Erythroblast (primary cell): ENCODE measurements around the gene COQ9.

Experiments
- DNase-seq, 2 experiments: peaks; one replicate each; lab custom pipeline; 2025; lab: John Stamatoyannopoulos, UW
- GATA1 ChIP-seq: IDR thresholded peaks from 2 replicates; pipeline ENCODE4 v1.6.1; 2011; ENCODE audit warnings: low read depth, mild to moderate bottlenecking, control low read depth, low read length, moderate library complexity
- POLR2A ChIP-seq: IDR thresholded peaks from 2 replicates; pipeline ENCODE4 v1.6.1; 2011; ENCODE audit warnings: mild to moderate bottlenecking, low read length

Gene COQ9

DNA sequence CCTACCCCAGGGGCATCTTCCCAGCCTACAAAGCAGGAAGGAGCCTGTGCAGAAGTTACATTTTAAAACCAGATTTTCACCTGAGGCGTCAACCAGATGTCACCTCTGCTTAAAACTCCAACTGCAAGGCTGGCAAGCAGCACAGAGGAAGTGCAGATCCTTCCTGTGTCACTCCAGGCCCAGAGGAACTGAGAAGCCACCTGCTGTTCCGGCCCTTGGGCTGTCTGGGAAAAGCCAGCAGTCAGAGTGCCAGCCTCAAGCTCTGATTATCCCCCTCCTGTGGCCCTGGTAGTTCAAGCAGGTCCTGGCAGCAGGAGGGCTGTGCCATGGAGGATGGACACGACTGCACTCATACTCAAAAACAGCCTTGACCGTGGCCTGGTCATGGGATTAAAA, 25.4 kb downstream of the COQ9 start:
- TF ChIP-seq GATA1 (no peak), POLR2A (no peak)
- DNase-seq = no peak

GRCh38 chr16:57473176-57473840, 26.0 kb downstream of the COQ9 start:
- DNase-seq = no peak
- TF ChIP-seq GATA1 (no peak), POLR2A (peak; percentile 23)

DNA sequence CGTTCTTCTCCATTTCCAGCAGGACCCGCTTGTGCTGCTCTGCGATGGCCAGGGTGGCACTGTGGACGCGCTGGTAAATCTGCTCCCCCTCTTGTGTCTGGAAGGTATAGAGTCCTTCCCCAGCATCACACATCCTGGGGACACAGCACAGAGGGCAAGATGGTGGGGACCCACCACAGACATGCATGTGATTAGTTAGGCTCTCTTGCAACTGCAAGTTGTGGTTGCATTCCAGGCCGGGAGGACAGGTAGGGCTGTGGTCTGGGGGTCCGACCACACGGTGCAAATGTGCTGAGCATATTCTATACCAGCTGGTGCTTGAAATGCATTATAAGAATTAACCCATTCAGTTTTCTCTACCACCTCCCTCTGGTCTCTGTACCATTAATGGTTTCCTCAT, 26.6 kb downstream of the COQ9 start:
- no peak for DNase-seq
- no peak for TF ChIP-seq POLR2A
- no peak for TF ChIP-seq GATA1

DNA sequence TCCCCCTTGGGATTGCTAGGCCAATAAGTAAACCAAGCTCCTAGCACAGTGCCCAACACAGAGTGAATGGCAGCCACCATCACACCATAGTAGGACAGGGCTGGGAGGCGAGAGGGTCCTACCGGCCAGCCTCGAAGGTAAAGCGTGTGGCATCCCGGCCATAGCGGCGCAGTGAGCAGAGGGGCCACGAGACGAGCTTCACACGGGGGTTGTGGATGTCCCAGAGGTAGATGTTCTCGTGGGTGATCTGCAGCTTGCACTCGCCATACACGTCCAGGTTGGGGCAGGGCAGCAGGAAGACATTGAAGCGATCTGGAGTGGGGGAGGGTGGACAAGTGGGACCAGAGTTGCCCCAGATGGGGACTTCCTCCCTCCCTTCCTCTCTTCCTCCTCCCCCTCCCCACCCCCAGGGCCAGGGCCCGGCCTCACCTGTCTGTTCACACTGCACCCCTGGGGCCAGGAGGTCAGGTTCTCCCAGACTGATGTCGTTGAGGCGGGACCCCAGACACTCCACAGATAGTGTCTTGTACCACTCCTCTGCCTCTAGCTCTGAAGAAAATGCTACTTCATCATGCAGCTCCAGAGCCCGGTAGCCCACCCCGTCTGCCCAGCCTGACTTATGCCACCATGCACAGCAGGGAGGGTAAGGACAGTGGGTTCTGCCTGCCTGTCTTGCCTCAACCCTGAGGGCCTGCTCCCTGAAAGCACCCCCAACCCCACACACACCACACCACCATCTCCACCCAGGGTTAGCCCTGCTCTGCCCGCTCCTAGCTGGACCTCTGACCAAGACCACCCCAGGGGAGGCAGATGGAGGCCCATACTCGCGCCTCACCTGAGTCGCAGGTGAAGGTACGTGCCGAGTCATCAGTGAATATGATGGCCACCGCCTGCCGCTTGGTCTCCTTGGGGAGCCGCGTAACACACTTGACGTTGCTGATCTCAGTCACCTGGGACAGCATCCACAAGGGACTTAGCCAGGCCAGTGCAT, 27.7 kb downstream of the COQ9 start:
- TF ChIP-seq POLR2A = no peak
- no peak for TF ChIP-seq GATA1
- no peak for DNase-seq

- TF ChIP-seq GATA1 = no peak
- no peak for TF ChIP-seq POLR2A
- peak; percentile 56 to 61 for DNase-seq
Observed at GRCh38 chr16:57475711-57476339, 28.5 kb downstream of the COQ9 start.

DNA sequence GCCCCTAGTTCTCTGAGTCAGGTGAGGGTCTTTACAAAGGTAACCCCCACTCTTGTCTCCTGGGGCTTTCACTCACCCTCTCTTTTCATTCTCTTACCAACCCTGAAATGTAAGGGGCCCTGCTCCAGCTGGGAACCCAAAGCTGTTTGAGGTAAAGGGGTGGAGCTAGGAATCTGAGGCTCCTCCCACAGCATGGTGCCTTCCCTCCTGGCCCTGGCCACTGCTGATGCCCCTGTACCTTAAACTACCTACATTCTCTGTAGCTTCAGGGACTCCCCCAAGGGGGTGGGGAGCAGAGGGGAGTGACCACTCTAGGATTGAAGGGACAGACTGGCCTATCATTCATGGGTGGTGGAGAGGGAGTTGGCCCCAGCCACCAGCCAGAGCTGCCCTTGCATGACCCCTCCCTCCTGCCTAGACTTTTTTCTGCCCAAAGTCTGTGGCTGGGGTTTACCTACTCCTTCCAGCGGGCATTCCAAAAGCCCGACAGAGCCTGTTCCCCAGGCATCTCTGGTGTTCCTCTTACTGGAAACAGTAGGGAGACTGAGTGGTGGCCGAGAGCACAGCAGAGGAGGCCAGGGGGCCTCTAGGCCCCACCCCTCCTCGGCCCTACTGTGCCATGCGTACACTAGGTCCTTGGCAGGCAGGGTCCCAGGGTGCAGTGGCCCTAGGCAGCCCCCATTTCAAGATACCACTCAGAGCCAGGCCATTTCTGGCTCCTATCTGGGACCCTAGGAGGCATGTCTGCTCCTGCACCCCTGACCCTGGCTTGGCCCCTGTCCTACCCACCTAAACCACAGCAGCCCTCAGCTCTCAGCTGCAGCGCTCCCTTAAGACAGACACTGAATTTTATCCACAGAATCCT, 29.5 kb downstream of the COQ9 start:
- TF ChIP-seq GATA1 (no peak), POLR2A (no peak)
- peak in 1 of 2 experiments; percentile 16 for DNase-seq

DNA sequence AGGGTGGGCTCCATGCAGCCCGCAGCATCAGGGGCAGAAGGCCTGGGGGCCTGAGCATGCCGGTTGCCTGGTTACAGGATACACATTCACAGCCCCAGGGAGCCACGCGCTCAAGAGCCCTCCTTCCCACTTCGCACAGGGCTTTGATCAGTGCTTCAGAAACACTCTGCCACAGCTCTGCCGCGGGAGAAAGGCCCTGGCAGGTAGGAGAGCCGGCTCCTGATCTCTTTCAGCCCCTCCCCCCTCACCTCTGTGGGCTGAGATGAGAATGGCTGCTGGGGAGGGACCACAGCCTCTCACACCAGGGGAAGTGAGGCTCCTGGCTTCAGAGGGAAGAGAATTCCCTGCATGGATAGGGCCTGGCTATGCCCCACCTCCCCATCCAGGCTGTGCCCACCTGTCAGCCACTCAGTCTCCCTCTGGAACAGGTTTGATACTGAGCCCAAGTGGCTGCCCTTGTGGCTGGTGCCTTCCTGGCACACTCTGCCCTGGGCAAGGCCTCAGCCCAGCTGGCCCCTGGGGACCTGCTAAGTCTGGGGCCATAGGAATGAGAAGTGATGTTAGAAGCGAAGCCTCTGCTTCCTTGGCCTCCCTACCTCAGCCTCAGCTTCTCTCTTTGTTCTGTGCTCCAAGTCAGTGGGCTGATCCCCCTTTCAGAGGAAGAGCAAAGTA, 30.4 kb downstream of the COQ9 start:
- DNase-seq = no peak
- TF ChIP-seq POLR2A = no peak
- TF ChIP-seq GATA1 = no peak

GRCh38 chr16:57478396-57479204, 31.3 kb downstream of the COQ9 start:
- no peak for DNase-seq
- TF ChIP-seq GATA1 = no peak

DNA sequence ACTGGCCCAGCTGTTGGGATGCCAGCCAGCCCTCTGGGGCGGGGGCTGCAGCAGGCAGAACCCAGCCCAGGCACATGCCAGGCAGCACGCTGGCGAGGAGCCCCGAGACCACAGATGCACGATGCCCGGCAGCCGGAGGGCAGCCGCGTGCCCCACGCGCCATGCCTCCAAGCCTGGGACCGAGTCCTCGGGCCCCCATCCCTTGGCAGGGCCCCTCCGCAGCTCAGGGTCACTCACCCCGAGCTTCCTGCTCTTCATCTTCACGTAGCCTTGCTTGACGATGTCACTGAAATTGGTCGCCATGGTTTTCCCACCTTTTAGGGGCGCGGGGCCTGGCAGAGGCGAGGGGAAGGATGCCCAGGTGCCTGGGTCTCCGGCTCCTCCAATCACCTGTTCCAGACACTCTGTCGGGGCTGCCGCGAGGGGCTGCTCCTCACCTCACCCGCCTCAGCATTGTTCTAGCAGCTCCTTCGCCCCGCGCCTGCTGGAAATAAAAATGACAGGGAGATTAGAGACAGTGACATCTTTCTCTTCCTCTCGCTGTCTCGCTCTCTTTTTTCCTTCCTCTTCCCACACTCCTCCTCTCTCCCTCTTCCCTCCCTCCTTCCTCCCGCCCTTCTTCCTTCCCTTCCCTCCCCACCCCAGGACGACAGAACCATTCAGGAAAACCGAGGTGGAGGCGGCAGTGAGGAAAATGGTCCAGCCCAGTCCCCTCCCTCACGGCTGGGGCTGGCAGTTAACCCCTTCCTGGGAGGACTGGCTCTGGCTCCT, 32.1 kb downstream of the COQ9 start:
- DNase-seq = no peak
- TF ChIP-seq GATA1 (no peak), POLR2A (no peak)

DNA sequence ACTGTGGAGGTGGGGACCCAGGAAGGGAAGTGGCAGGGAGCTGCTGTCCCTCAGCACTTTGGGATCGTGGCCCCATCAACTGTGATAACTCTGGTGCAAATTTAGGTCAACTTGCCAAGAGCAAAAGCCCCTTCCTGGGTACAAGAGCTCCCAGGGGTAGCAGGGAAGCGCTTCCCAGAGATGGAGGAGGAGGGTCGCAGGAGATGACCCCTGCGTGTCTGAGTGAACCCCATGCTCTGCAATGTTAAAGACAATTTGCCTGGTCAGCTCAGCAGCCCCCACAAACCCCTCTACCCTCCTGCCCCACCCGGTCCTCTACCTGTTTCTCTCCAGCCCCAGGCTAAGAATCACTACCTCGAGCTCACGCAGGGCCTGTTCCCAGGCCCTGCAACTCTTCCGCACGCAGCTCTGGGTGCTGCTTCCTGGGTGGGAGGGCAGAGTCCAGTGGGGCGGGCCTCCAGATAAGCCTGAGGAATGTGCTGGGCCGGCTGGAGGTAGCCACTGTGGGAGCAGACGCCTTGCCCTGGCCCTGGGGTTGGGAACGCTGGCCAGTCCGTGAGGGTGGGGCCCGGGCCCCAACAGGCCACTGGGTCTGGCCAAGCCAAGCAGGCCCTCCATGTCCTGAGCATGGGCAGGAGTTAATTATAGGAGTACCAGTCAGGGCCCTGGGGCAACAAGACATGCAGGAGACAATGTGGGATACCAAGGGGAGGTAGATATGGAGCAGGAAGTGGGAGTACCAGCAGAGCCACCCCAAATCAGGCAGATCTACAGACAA, 32.9 kb downstream of the COQ9 start:
- TF ChIP-seq GATA1 (no peak), POLR2A (no peak)
- no peak for DNase-seq
